HCT116 (cell line): ENCODE measurements around the gene MAGOHB. TPM values are rescaled to one million over a fixed set of nuclear protein-coding genes. Genes with fewer than 3 reads are reported as not detected.
"Not testable (repeated sequence)": the region's sequence is repeated elsewhere in the genome, so short reads cannot be mapped to it uniquely, and the experiment has no call there.

Experiments used
- ATAC-seq: fragments of 200-7000 bp; cut with Tn5 transposase; 2 replicates; pipeline ENCODE4 v1.9.1; 2020; ENCODE audit warnings: mild to moderate bottlenecking, moderate library complexity
- BruUV-seq: library from RNA; stranded (reverse); fragments of 400-500 nt; replicated peaks from 2 replicates; lab custom pipeline; 2021; lab: Mats Ljungman, UMichigan
- CTCF ChIA-PET: fragments of 300-600 bp; sonication (Branson Sonifier 250); formaldehyde crosslinking; loops from one replicate; lab custom pipeline; 2021; ENCODE audit warnings: antibody characterized with exemption; lab: Charles Lee
- POLR2A ChIA-PET: fragments of 300-600, 350-600 bp; sonication (Branson Sonifier 250); formaldehyde crosslinking; loops from one replicate; lab custom pipeline; 2021; ENCODE audit warnings: antibody characterized with exemption; lab: Charles Lee
- RAD21 ChIA-PET, 2 experiments: fragments of 300-600 bp; sonication (Branson Sonifier 250); formaldehyde crosslinking; loops; one replicate each; lab custom pipeline; 2023; ENCODE audit warnings: low total read pairs in 2 of 2; ENCODE audit not compliant: uncharacterized antibody in 2 of 2, unreplicated experiment in 2 of 2, low non-redundant PET in 1 of 2; lab: Charles Lee
- DNase-seq: peaks from one replicate; pipeline ENCODE4 v3.0.0-alpha.2; 2010; ENCODE audit warnings: low read depth, low spot score
- H2AFZ ChIP-seq: fragments of 200-600 bp; shearing (Covaris generic), sonication (generic); 2 replicates; pipeline ENCODE4 v1.6.1; 2017; ENCODE audit warnings: low read depth, mixed run types, mixed read lengths, antibody characterized with exemption, low read length; ENCODE audit not compliant: poor library complexity, severe bottlenecking
- H3K27ac ChIP-seq: 2 replicates; pipeline ENCODE4 v1.5.1; 2012; ENCODE audit warnings: low read depth, low read length
- H3K27me3 ChIP-seq: fragments of 200-600 bp; sonication (generic); 2 replicates; pipeline ENCODE4 v1.6.1; 2016; ENCODE audit warnings: mixed run types, low read length, mixed read lengths; ENCODE audit not compliant: insufficient read depth
- H3K36me3 ChIP-seq, 2 experiments: fragments of 200-500 bp in 1 of 2; fragments of 200-600 bp in 1 of 2; sonication (Bioruptor generic) in 1 of 2; sonication (generic) in 1 of 2; 2 replicates each; pipeline versions ENCODE4 v1.5.1 to v1.6.1; 2014 to 2016; ENCODE audit warnings: low read length in 2 of 2, inconsistent platforms in 1 of 2, mixed read lengths in 1 of 2, mixed run types in 1 of 2; ENCODE audit not compliant: insufficient read depth in 2 of 2, control insufficient read depth in 1 of 2
- H3K4me1 ChIP-seq, 2 experiments: fragments of 200-600 bp in 1 of 2; sonication (generic) in 1 of 2; 2 replicates each; pipeline versions ENCODE4 v1.5.1 to v1.6.1; 2012 to 2017; ENCODE audit warnings: low read length in 2 of 2, inconsistent platforms in 1 of 2, mild to moderate bottlenecking in 1 of 2, mixed read lengths in 1 of 2, mixed run types in 1 of 2, moderate library complexity in 1 of 2; ENCODE audit not compliant: insufficient read depth in 2 of 2, control insufficient read depth in 1 of 2
- H3K4me2 ChIP-seq: fragments of 200-600 bp; sonication (generic); 2 replicates; pipeline ENCODE4 v1.6.1; 2017; ENCODE audit warnings: mixed run types, low read length, mixed read lengths
- H3K4me3 ChIP-seq, 2 experiments: fragments of 200-600 bp in 1 of 2; sonication (generic) in 1 of 2; replicated peaks in 1 of 2; 2 replicates each; pipeline ENCODE4 v1.5.1; 2011 to 2016; ENCODE audit warnings: low read length in 2 of 2, control low read depth in 1 of 2, low read depth in 1 of 2, mild to moderate bottlenecking in 1 of 2, mixed read lengths in 1 of 2, mixed run types in 1 of 2
- H3K79me2 ChIP-seq: fragments of 200-600 bp; sonication (generic); 2 replicates; pipeline ENCODE4 v1.6.1; 2017; ENCODE audit warnings: mild to moderate bottlenecking, mixed run types, low read length, moderate library complexity, mixed read lengths; ENCODE audit not compliant: insufficient read depth
- H3K9ac ChIP-seq: fragments of 200-600 bp; sonication (generic); 2 replicates; pipeline ENCODE4 v1.6.1; 2016; ENCODE audit warnings: low read length, mixed read lengths
- H3K9me2 ChIP-seq: fragments of 200-600 bp; sonication (generic), shearing (Covaris generic); 2 replicates; pipeline ENCODE4 v1.6.1; 2017; ENCODE audit warnings: mixed run types, mild to moderate bottlenecking, moderate library complexity; ENCODE audit not compliant: insufficient read depth
- H3K9me3 ChIP-seq, 2 experiments: fragments of 200-500 bp in 1 of 2; fragments of 200-600 bp in 1 of 2; sonication (Bioruptor generic) in 1 of 2; sonication (generic) in 1 of 2; 2 replicates each; pipeline ENCODE4 v1.6.1; 2014 to 2017; ENCODE audit warnings: low read length in 2 of 2, mixed read lengths in 2 of 2, inconsistent platforms in 1 of 2, low read depth in 1 of 2, mild to moderate bottlenecking in 1 of 2, mixed run types in 1 of 2, moderate library complexity in 1 of 2; ENCODE audit not compliant: control insufficient read depth in 1 of 2, insufficient read depth in 1 of 2
- H4K20me1 ChIP-seq: fragments of 200-600 bp; sonication (generic), shearing (Covaris generic); 2 replicates; pipeline ENCODE4 v1.6.1; 2017; ENCODE audit warnings: mixed run types, mild to moderate bottlenecking, moderate library complexity; ENCODE audit not compliant: insufficient read depth
- CBX3 ChIP-seq: IDR thresholded peaks from 2 replicates; pipeline ENCODE4 v1.6.1; 2012; ENCODE audit warnings: low read depth
- CEBPB ChIP-seq: IDR thresholded peaks from 2 replicates; pipeline ENCODE4 v1.6.1; 2012; ENCODE audit warnings: low read depth
- EGR1 ChIP-seq: IDR thresholded peaks from 2 replicates; pipeline ENCODE4 v1.6.1; 2012; ENCODE audit warnings: low read depth
- ELF1 ChIP-seq: IDR thresholded peaks from 2 replicates; pipeline ENCODE4 v1.6.1; 2012; ENCODE audit warnings: low read depth, borderline replicate concordance
- EZH2 ChIP-seq: fragments of 200-600 bp; sonication (generic); IDR thresholded peaks from 2 replicates; pipeline ENCODE4 v1.6.1; 2017; ENCODE audit warnings: antibody characterized with exemption, mixed run types
- EZH2phosphoT487 ChIP-seq: fragments of 200-600 bp; IDR thresholded peaks from 2 replicates; pipeline ENCODE4 v1.6.1; 2018; ENCODE audit warnings: antibody characterized with exemption, borderline replicate concordance
- FOSL1 ChIP-seq: IDR thresholded peaks from 2 replicates; pipeline ENCODE4 v1.6.1; 2012; ENCODE audit warnings: low read depth
- JUND ChIP-seq: IDR thresholded peaks from 2 replicates; pipeline ENCODE4 v1.6.1; 2012
- POLR2AphosphoS5 ChIP-seq: IDR thresholded peaks from 2 replicates; pipeline ENCODE4 v1.6.1; 2011; ENCODE audit warnings: mild to moderate bottlenecking, low read depth, low read length, moderate library complexity
- RAD21 ChIP-seq: IDR thresholded peaks from 2 replicates; pipeline ENCODE4 v1.6.1; 2012; ENCODE audit warnings: low read depth, mild to moderate bottlenecking
- SIN3A ChIP-seq: IDR thresholded peaks from 2 replicates; pipeline ENCODE4 v1.6.1; 2012; ENCODE audit warnings: low read depth
- SP1 ChIP-seq: IDR thresholded peaks from 2 replicates; pipeline ENCODE4 v1.6.1; 2012; ENCODE audit warnings: low read depth
- TCF7L2 ChIP-seq: IDR thresholded peaks from 2 replicates; pipeline ENCODE4 v1.7.0; 2011; ENCODE audit warnings: borderline replicate concordance, inconsistent platforms; ENCODE audit not compliant: insufficient read depth, insufficient read length; ENCODE audit errors: extremely low read depth
- ZFX ChIP-seq: fragments of 450-650 bp; IDR thresholded peaks from 2 replicates; pipeline ENCODE4 v1.6.1; 2017
- ZNF274 ChIP-seq: fragments of 200-500 bp; sonication (Bioruptor generic); IDR thresholded peaks from 2 replicates; pipeline ENCODE4 v1.6.1; 2014; ENCODE audit warnings: mild to moderate bottlenecking, low read depth, low read length, inconsistent platforms
- intact Hi-C: fragments of 100-400 bp; cut with micrococcal nuclease; formaldehyde crosslinking; loops from 2 replicates; pipeline ENCODE4 v1.10.0; 2022
- total RNA-seq: library from RNA; stranded (reverse); gene quantifications from one replicate; pipeline ENCODE4 v1.2.1, GENCODE V29; 2021; ENCODE audit not compliant: unreplicated experiment
- TF ChIP-seq, protein P1 (sequence below): IDR thresholded peaks from 2 replicates; pipeline ENCODE4 v1.6.1; 2012
- TF ChIP-seq, protein P2 (sequence below), 3 experiments: fragments of 200-600 bp in 1 of 3; sonication (generic) in 1 of 3; IDR thresholded peaks in 2 of 3; conservative IDR thresholded peaks in 1 of 3; 2 replicates each; pipeline ENCODE4 v1.5.1; 2012 to 2017; ENCODE audit warnings: low read depth in 2 of 3, low read length in 2 of 3, antibody characterized with exemption in 1 of 3, borderline replicate concordance in 1 of 3, control low read depth in 1 of 3, mild to moderate bottlenecking in 1 of 3, mixed read lengths in 1 of 3, mixed run types in 1 of 3, moderate library complexity in 1 of 3; ENCODE audit not compliant: insufficient read depth in 1 of 3
- TF ChIP-seq, protein P3 (sequence below): IDR thresholded peaks from 2 replicates; pipeline ENCODE4 v1.6.1; 2011; ENCODE audit warnings: mild to moderate bottlenecking, low read length, moderate library complexity; ENCODE audit not compliant: insufficient replicate concordance; ENCODE audit errors: extremely low read depth

The MAGOHB gene
- total RNA-seq, 1 experiment from 2014 or later, result 55.8 TPM

DNA sequence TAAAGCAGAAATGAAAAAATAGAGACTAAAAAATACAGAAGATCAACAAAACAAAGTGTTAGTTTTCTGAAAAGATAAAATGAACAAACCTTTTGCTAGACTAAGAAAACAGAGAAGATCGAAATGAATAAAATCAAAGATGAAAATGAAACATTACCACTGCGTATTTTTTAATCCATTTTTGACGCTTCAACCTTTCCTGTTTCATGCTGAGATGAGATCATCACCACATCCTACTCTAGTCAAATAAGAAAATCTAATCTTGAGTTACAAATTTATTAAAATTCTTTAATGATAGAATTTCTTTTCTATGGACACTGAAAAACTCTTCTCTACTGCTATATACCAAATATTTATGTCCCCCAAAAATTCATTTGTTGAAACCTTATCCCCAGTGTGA, 30.7 kb downstream of the MAGOHB start:
- ChIA-PET CTCF (no interaction called here), POLR2A (no interaction called here), RAD21 (no interaction called here)
- TF ChIP-seq ZNF274, result no peak
- TF ChIP-seq EGR1, result no peak
- TF ChIP-seq RAD21, result no peak
- no peak for TF ChIP-seq EZH2
- TF ChIP-seq JUND, result no peak
- TF ChIP-seq SIN3A, result no peak
- no peak for TF ChIP-seq EZH2phosphoT487
- TF ChIP-seq, protein P1, sequence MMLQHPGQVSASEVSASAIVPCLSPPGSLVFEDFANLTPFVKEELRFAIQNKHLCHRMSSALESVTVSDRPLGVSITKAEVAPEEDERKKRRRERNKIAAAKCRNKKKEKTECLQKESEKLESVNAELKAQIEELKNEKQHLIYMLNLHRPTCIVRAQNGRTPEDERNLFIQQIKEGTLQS, result no peak
- TF ChIP-seq CEBPB, result no peak
- TF ChIP-seq ZFX, result no peak
- TF ChIP-seq SP1, result no peak
- TF ChIP-seq, protein P2, sequence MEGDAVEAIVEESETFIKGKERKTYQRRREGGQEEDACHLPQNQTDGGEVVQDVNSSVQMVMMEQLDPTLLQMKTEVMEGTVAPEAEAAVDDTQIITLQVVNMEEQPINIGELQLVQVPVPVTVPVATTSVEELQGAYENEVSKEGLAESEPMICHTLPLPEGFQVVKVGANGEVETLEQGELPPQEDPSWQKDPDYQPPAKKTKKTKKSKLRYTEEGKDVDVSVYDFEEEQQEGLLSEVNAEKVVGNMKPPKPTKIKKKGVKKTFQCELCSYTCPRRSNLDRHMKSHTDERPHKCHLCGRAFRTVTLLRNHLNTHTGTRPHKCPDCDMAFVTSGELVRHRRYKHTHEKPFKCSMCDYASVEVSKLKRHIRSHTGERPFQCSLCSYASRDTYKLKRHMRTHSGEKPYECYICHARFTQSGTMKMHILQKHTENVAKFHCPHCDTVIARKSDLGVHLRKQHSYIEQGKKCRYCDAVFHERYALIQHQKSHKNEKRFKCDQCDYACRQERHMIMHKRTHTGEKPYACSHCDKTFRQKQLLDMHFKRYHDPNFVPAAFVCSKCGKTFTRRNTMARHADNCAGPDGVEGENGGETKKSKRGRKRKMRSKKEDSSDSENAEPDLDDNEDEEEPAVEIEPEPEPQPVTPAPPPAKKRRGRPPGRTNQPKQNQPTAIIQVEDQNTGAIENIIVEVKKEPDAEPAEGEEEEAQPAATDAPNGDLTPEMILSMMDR (IDR thresholded peaks at IDR 0.05 in 2 of 3, conservative IDR thresholded peaks at IDR 0.05 in 1 of 3; ENCODE audit: borderline replicate concordance in 1 of 3, insufficient read depth in 1 of 3, low read depth in 2 of 3, low read length in 2 of 3), result no peak
- TF ChIP-seq, protein P3, sequence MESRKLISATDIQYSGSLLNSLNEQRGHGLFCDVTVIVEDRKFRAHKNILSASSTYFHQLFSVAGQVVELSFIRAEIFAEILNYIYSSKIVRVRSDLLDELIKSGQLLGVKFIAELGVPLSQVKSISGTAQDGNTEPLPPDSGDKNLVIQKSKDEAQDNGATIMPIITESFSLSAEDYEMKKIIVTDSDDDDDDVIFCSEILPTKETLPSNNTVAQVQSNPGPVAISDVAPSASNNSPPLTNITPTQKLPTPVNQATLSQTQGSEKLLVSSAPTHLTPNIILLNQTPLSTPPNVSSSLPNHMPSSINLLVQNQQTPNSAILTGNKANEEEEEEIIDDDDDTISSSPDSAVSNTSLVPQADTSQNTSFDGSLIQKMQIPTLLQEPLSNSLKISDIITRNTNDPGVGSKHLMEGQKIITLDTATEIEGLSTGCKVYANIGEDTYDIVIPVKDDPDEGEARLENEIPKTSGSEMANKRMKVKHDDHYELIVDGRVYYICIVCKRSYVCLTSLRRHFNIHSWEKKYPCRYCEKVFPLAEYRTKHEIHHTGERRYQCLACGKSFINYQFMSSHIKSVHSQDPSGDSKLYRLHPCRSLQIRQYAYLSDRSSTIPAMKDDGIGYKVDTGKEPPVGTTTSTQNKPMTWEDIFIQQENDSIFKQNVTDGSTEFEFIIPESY, result no peak
- TF ChIP-seq POLR2AphosphoS5, result no peak
- no peak for TF ChIP-seq TCF7L2
- no peak for TF ChIP-seq CBX3
- TF ChIP-seq FOSL1, result no peak
- TF ChIP-seq ELF1, result no peak
- intact Hi-C loops, result no loop called here
- no peak overlapping the region for H2AFZ ChIP-seq
- H3K79me2 ChIP-seq, result no peaks in the 10 kb centered on the region
- H3K27me3 ChIP-seq, result no peaks in the 10 kb centered on the region
- H3K9me2 ChIP-seq, result no peaks in the 10 kb centered on the region
- no peak for DNase-seq
- H3K4me3 ChIP-seq, result no peak overlapping the region
- ATAC-seq, result no peak
- no peak overlapping the region for H3K9ac ChIP-seq
- H4K20me1 ChIP-seq, result no peaks in the 10 kb centered on the region
- H3K4me2 ChIP-seq, result no peak overlapping the region
- no peaks in the 10 kb centered on the region for H3K9me3 ChIP-seq
- H3K27ac ChIP-seq, result no peak overlapping the region
- no TSS peak for BruUV-seq
- no peaks in the 10 kb centered on the region for H3K4me1 ChIP-seq
- 0 out of 4 replicates have a peak, but pooled peaks cover 0 to 9% of the 10 kb centered on the region in 2 experiments for H3K36me3 ChIP-seq

DNA sequence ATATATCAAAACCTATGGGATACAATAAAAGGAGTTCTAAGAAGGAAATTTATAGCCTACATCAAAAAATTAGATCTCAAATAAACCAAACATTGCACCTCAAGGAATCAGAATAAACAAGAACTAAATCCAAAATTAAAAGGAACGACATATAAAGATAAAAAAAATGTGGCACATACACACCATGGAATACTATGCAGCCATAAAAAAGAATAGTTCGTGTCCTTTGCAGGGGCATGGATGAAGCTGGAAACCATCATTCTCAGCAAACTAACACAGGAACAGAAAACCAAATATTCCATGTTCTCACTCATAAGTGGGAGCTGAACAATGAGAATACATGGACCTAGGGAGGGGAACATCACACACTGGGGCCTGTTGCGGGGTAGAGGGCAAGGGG, 31.3 kb downstream of the MAGOHB start:
- H3K9me3 ChIP-seq, DNase-seq, H3K9ac ChIP-seq, H3K27ac ChIP-seq, H3K9me2 ChIP-seq, H4K20me1 ChIP-seq, H3K27me3 ChIP-seq, ATAC-seq, H3K79me2 ChIP-seq, H3K4me2 ChIP-seq, BruUV-seq, CTCF ChIA-PET, H3K36me3 ChIP-seq, H3K4me1 ChIP-seq, RAD21 ChIA-PET, intact Hi-C loops, H3K4me3 ChIP-seq, H2AFZ ChIP-seq, POLR2A ChIA-PET: not testable (repeated sequence)
